Stimulated activated CD8-positive, alpha-beta memory T cell treated with anti-CD3 and anti-CD28 coated beads, Interleukin-12 subunit alpha, Interleukin-12 subunit beta, amount 100 ng/mL, for 1 hour (primary cell): ENCODE measurements around the gene CRIP3.

Experiments used
- DNase-seq: peaks from one replicate; pipeline ENCODE4 v3.0.0-alpha.2; 2020; ENCODE audit warnings: low read depth

CRIP3 gene

GRCh38 chr6:43287717-43288679 lies 20.6 kb downstream of the CRIP3 start:
- DNase-seq: no peak

DNA sequence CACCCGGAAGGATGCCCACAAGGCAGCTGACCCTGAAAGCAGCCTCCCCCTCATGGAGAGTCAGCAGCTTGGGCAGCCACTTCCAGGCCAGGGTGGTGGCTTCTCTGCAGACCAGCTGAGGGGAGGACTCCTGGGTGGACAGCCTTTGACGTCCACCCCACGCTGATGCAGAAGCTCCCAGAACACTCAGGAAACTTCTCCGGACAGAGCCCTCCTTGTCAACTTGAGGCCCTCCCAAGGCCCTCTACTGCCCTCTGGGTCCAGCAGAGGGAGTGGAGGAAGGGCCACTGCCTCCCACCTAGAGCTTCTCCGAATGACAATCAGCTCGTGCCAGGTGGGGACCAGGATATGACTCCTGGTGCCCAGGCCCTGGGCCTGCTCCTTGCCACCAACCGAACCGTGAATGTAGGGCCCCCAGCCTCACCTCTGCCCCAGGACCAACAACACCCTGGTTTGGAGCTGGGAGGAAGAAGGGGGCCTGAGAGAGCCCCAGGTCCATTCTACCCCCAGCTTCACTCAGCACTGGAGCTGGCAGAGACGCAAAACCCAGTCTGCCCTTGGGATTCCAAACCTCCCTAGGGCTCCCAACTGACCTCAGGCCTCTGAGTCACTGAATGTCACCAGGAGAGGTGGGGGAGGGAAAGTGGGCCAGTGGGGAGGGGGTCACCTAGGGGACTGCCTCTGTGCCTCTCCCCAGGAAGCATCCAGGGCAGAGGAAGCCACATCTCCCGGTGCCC lies 21.5 kb downstream of the CRIP3 start:
- DNase-seq: no peak

DNA sequence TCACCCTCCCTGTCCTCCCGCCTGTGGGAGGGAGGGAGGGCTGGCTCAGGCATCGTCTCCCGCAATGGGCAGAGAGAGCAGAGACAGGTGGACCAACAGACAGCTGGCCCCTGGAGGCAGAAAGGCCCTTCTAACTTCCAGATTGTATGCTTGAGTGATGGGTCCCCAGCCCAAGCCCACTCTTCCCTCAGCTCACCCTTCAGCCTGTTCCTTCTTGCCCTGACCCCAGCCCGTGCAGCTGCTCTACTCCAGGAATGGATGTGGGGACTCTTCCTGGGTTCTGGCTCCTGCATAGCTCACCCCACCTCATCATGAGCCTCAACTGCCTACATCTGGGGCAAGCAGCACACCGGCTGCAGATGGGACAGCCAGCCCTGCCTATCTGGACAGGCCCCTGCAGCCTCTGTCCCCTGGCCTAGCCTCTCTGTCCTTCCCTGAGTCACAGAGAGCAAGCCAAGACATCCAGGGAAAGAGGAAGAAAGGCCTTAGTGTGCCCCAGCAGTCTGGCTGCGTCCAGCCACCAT lies 22.1 kb downstream of the CRIP3 start:
- DNase-seq: no peak

- no peak for DNase-seq
These were observed 22.8 kb downstream of the CRIP3 start for GRCh38 chr6:43285832-43286231.

GRCh38 chr6:43284991-43285781 lies 23.4 kb downstream of the CRIP3 start:
- no peak for DNase-seq

- no peak for DNase-seq
These were observed 24.7 kb downstream of the CRIP3 start for GRCh38 chr6:43283905-43284304.

GRCh38 chr6:43283514-43283901 lies 25.1 kb downstream of the CRIP3 start:
- no peak for DNase-seq

DNA sequence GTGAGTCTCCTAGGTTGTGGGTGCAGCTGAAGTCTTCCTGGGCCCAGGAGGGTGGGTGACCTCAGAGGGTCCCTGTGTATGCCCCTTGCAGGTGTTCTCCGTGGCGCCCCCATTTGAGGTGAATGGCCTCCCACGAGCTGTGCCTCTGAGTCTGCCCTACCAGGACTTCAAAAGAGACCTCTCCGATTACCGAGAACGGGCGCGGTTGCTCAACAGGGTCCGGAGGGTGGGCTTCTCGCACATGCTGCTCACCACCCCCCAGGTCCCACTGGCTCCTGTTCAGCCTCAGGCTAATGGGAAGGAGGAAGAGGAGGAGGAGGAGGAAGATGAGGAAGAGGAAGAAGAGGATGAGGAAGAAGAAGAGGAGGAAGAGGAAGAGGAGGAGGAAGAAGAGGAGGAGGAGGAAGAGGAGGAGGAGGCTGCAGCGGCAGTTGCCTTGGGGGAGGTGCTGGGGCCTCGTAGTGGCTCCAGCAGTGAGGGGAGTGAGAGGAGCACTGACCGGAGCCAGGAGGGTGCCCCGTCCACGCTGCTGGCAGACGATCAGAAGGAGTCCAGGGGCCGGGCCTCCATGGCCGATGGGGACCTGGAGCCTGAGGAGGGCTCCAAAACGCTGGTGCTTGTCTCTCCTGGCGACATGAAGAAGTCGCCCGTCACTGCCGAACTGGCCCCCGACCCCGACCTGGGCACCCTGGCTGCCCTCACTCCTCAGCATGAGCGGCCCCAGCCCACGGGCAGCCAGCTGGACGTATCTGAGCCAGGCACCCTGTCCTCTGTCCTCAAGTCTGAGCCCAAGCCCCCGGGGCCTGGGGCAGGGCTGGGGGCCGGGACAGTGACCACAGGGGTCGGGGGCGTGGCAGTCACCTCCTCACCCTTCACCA lies 25.8 kb downstream of the CRIP3 start:
- no peak for DNase-seq

GRCh38 chr6:43282060-43282459 lies 26.6 kb downstream of the CRIP3 start:
- DNase-seq: no peak

DNA sequence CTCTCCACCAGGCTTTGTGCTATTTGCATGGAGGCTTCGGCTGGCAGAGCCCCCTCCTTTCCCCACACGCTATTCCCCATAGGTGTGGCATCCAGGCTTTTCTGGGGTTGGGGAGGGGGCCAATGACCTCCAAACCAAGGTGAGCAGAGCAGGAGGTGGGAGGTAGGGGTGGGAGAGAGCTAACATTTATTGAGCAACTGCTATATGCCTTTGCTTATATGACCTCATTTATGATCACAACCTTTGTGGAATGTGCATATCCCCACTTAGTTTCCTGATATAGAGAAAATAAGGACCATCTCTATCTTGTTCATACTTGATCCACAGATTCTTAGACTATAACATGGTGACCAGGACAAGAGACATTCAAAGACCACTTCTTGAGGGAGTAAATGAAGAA lies 28.4 kb downstream of the CRIP3 start:
- DNase-seq: no peak

DNA sequence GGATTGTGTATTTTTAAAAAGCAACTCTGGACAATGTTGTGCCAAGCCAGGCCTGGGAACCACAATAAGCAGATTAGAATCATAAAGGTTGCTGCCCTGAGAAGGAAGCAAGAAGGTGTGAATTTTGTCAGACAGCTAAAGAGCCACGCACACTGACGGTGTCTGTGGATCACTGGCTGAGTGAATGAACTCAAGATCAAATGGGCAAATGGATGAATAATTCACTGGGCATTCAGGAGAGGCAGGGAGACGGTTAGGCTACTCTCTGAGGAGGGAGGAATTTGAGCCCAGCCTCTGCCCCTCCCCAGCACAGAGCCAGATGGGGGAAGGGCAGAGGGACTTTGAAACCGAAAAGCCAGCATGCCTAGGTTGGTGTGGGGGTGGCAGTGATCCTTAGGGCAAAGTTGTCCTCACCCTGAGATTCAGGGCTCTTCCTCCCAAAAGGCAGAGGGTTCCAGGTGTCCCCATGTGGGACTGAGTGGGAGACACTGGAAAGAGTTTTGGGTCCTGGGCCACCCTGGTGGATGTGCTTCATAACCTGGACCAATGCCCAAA lies 30.0 kb downstream of the CRIP3 start:
- no peak for DNase-seq

- no peak for DNase-seq
These were observed 30.7 kb downstream of the CRIP3 start for GRCh38 chr6:43277643-43278523.

GRCh38 chr6:43277306-43277642 lies 31.4 kb downstream of the CRIP3 start:
- no peak for DNase-seq

DNA sequence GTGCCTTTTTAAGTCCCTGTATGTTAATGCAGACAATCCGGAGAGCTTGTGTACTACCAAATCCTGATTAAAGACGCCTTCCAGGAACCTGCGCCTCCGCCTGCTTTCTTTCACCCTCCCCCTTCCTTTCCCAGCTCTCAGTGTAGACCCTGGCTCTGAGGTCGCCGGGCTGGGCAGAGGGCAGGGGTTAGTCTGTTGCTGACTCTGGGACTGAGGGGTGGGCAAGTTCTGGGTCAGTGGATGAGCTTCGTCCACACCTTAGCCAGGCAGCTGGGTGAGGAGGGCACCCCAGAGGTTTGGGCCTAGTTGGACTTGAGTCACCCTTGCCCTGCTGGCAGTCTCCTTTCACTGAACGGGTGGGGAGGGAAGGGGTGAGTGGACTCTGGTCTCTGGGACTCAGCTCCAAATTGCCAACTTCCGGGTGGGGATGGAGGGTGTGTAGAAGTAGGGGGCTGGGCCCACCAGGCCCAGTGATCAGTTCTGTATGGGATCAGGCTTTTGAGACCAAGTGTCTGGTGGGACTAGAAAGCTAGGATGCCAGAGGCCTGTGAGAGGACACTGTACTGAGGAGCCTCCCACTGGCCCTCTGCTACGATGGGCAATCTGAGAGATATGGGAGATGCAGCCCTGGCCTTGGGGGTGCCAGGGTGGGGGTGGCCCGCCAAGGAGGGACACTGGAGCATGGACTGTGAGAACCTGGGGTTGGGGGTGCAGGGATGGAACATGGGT lies 31.9 kb downstream of the CRIP3 start:
- DNase-seq: no peak

DNA sequence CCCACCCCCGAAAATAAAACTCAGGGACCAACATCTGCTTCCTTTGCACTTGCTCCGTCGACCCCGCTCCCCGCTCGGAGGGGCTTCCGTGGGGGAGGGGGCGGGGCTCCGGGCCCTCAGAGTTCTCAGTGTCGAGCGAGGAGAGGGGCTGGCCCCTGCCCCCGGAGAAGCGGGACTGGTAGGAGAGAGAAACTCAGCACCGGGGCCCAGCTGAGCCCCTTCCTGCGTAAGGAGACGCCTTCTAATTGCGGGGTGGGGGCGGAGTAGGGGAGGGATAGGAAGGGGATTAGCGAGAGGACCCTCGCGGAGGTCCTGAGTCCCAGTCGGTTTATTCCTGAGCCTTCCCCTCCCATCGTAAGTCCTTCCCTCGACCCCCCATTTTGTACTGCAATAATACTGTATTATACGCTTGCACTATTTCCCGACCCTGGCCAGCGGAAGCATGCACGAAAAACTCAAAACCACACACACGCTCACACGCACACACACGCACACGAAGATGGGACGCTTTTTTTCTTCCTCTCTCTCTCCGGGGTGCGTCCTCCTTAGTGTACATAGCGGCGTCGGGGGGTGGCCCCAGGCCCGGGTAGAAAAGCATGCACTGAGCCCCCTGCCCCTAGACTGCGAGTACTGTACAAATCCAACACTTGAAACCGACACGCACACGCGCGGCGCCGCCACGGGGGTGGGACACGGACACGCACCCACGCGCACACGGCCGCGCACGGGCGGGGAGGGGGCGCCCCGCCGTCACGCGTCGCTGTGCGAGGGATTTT lies 32.6 kb downstream of the CRIP3 start:
- DNase-seq: no peak

DNA sequence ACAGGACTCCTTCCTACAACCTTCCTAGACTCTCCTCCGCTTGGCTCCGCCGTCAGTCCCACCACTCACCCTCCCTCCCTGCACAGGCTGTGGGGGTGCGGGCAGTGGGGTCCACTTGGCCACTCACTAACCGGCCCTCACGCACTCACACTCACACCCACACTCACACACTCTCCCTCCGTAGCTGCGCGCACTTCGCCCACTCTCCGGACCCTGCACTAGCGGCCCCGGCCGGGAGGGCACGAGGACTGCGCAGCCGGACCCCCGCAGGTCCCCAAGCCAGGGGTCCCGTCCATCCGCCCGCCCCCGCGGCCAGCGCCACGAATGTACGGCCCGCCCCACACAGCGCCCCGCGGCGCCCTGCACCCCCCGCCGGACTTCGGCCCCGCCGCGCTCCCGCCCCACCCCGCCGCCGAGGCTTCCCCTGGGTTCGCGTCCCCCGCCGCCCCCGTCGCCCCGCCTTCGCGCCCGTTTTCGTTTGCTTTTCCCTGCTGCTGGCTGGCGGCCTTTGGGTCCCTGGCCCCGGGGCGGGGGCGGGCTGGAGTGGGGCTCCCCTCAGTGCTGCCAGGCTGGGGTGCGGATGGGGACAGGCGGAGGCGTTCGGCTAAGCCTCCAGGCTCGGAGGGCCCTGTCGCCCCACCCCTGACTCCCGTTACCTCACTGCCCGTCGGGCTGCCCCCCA lies 33.6 kb downstream of the CRIP3 start:
- peak; percentile 4 for DNase-seq

DNA sequence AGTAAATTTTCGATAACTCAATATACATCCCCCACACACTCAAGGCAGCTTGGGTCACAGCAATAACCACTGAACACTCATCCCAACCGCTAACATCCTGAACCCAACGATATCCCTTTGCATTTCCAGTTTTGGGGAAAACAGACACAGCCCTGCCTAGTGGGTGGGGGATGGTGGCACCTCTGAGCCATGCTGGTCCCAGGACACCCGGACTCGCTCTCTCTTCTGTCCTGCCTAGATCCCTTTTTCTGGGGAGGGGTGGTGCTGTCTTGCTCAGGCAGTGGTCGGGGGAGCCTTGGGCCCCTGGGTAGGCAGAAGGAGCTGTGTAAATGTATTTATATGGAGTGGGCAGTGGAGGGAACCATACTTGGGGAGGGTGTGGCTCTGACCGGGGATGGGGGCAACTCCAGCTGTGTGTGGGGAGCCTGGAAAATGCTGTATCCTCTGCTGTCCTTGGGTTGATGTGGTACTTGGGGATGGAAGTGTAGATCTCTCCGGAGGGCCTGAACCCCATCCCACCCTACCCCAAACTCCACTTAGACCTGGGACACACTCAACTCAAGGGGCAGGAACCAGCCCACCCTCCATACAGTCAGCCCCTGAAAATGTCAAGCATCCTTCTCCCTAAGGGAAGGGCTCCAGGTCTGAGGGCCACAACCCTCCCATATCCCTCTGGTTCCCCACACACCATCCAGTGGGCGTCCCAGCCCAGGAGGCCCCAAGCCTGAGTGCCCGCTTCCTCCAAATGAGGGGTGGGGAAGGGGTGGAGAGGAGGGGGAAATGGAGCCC lies 34.3 kb downstream of the CRIP3 start:
- DNase-seq: no peak
